Activated T-cell treated with anti-CD3 and anti-CD28 coated beads, Interleukin-2, amount 50 U/mL, for 72 hours (primary cell): ENCODE results near the gene TUBGCP2. TPM values are rescaled to one million over a fixed set of nuclear protein-coding genes. Genes with fewer than 3 reads are reported as not detected.
A peak's percentile ranks its signal among the peaks of the same experiment; 100 is the strongest.

Experiments used
- ATAC-seq, 2 donors: fragments of 150-1000 bp; cut with Tn5 transposase; replicated peaks in 1 of 2; 2 replicates each; pipeline ENCODE4 v1.10.0; 2021; ENCODE audit warnings: moderate library complexity in 2 of 2, mild to moderate bottlenecking in 1 of 2
- DNase-seq, 2 donors: peaks; one replicate each; pipeline ENCODE4 v3.0.0; 2021 to 2022; ENCODE audit warnings: mixed read lengths in 1 of 2
- H3K27ac Mint-ChIP-seq: one replicate; pipeline ENCODE4 v1.8.0; 2022; ENCODE audit warnings: mild to moderate bottlenecking, moderate library complexity, mixed read lengths
- H3K27me3 Mint-ChIP-seq: one replicate; pipeline ENCODE4 v1.8.0; 2022; ENCODE audit warnings: low read depth, mixed read lengths
- H3K36me3 Mint-ChIP-seq, 2 donors: one replicate each; pipeline ENCODE4 v1.8.0; 2022; ENCODE audit warnings: mixed read lengths in 2 of 2, mild to moderate bottlenecking in 1 of 2; ENCODE audit not compliant: insufficient read depth in 2 of 2
- H3K4me1 Mint-ChIP-seq: one replicate; pipeline ENCODE4 v1.8.0; 2022; ENCODE audit warnings: low read depth, mixed read lengths
- H3K4me3 Mint-ChIP-seq, 2 donors: one replicate each; pipeline ENCODE4 v1.8.0; 2022; ENCODE audit warnings: mild to moderate bottlenecking in 2 of 2, mixed read lengths in 2 of 2, moderate library complexity in 2 of 2
- H3K9me3 Mint-ChIP-seq, 2 donors: one replicate each; pipeline ENCODE4 v1.8.0; 2022; ENCODE audit warnings: mixed read lengths in 2 of 2
- total RNA-seq, 2 donors: library from RNA; stranded (reverse); gene quantifications; one replicate each; pipeline ENCODE4 v1.2.3, GENCODE V29; 2022

Gene TUBGCP2
- total RNA-seq, 2 donors from 2014 or later = 50.9 to 51.2 TPM

- ATAC-seq = no peak
- peaks cover 24% of the 10 kb centered on the region for H3K27me3 Mint-ChIP-seq
- H3K9me3 Mint-ChIP-seq = no peaks in the 10 kb centered on the region
Measured at GRCh38 chr10:133349577-133350011, 40.9 kb upstream of the TUBGCP2 start.

GRCh38 chr10:133349160-133349568 lies 40.5 kb upstream of the TUBGCP2 start:
- ATAC-seq (no peak), DNase-seq (no peak)
- Mint-ChIP-seq H3K36me3 (no peaks in the 10 kb centered on the region), H3K9me3 (no peaks in the 10 kb centered on the region), H3K27ac (no peak overlapping the region), H3K4me1 (peaks cover 6% of the 10 kb centered on the region), H3K4me3 (no peak overlapping the region), H3K27me3 (peaks cover 29% of the 10 kb centered on the region)

More at GRCh38 chr10:133349577-133350011, 40.9 kb upstream of the TUBGCP2 start:
- no peak overlapping the region for H3K4me3 Mint-ChIP-seq
- no peak overlapping the region for H3K27ac Mint-ChIP-seq
- no peaks in the 10 kb centered on the region for H3K36me3 Mint-ChIP-seq
- peaks cover 6% of the 10 kb centered on the region for H3K4me1 Mint-ChIP-seq
- DNase-seq = no peak

DNA sequence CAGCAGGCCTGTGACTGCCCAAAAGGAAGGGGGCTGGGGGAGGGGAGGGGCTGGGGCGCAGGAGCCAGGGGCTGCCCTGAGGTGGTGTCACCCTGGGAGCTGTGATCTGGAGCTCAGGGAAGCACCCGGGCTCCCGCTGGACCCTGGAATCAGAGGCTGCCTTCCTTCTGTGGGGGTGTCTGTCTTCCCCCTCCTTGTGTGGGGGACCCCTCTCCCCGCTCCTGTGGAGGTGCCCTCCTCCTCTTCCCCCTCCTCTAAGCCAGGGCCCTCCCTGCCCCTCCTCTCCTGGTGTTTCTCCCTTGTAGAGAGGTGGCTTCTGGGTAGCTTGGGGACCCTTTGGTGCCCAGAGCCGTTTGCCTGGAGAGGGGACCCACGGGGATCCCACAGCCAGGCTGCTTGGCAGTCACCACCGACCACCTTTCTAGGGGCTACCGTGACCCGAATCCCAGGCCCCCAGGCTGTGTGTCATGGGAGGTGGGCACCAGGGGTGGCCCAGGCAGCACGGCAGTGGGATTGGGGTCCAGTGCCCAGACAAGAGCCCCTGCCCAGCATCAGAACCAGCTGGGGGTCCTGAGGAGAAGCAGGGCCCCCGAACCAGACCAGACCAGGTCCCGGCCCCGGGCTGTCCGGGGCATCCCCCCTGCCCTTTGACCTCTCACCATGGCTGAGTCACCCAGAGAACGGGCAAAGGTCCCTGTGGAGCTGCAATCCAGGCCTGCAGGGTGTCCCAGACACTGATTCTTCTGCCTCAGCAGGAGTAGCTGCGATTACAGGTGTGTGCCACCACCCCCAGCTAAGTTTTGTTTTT lies 39.2 kb upstream of the TUBGCP2 start:
- H3K27ac Mint-ChIP-seq = no peak overlapping the region
- H3K9me3 Mint-ChIP-seq = no peaks in the 10 kb centered on the region
- no peak overlapping the region for H3K4me3 Mint-ChIP-seq
- H3K27me3 Mint-ChIP-seq = peaks cover 36% of the 10 kb centered on the region
- H3K4me1 Mint-ChIP-seq = peaks cover 6% of the 10 kb centered on the region
- DNase-seq = no peak
- H3K36me3 Mint-ChIP-seq = no peaks in the 10 kb centered on the region
- ATAC-seq = no peak

DNA sequence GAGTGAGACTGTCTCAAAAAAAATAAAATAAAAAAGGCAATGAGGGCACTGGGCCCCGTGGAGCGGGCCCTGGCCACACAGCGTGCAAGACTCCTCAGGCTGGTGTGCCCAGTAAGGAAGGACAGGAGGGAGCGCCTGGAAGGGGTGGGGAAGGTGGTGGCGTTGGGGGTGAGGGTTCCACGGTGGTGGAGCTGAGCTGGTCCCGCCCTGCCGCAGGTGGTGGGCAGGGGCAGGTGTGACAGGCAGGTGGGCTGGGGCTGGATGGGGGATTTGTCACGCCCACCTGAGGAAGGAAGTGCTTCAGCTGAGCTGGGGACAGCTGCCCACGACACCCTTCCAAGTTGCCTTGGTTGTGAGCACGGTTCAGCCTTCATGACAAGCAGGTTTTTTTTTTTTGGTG lies 37.7 kb upstream of the TUBGCP2 start:
- Mint-ChIP-seq H3K27ac (no peak overlapping the region), H3K4me1 (peaks cover 6% of the 10 kb centered on the region), H3K27me3 (peaks cover 41% of the 10 kb centered on the region), H3K9me3 (no peaks in the 10 kb centered on the region), H3K4me3 (no peak overlapping the region), H3K36me3 (no peaks in the 10 kb centered on the region)
- DNase-seq = no peak
- no peak for ATAC-seq

DNA sequence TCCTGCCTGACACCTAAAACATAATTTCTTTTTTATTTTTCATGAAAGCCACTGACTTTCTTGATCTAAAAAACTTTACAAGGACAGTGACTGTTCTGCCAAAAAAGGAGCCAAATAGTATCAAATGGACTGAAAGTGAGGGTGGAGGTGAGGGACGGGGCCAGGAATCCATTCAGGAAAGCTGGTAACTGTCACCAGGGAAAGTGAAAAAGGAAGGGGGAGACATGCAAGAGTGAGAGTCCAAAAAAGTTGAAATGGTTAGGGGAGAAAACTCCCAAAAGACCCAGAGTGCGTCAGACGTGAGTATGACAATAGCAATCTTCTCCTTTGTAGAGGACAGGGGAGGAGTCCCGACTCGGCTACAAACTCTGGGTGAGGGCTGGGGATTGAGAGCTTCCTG lies 35.6 kb upstream of the TUBGCP2 start:
- Mint-ChIP-seq H3K9me3 (no peaks in the 10 kb centered on the region), H3K36me3 (no peaks in the 10 kb centered on the region), H3K27ac (no peak overlapping the region), H3K4me3 (no peak overlapping the region), H3K4me1 (peaks cover 4% of the 10 kb centered on the region), H3K27me3 (peaks cover 38% of the 10 kb centered on the region)
- DNase-seq = no peak
- ATAC-seq = no peak

DNA sequence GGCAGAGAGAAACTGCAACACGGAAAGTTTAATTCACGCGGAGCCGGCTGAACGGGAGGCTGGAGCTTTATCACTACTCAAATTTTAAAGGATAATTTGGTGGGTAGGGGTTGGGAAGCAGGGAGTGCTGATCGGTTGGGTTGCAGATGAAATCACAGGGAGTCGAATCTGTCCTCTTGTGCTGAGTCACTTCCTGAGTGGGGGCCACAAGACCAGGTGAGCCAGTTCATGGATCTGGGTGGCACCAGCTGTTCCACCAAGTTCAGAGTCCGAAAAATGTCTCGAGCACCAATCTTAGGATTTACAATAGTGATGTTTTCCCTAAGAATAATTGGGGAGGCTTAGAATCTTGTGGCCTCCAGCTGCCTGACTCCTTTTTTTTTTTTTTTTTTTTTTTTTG lies 34.9 kb upstream of the TUBGCP2 start:
- H3K9me3 Mint-ChIP-seq = no peaks in the 10 kb centered on the region
- no peak overlapping the region for H3K27ac Mint-ChIP-seq

GRCh38 chr10:133342942-133343341 lies 34.3 kb upstream of the TUBGCP2 start:
- H3K4me3 Mint-ChIP-seq = no peak overlapping the region

More for the DNA sequence above, 34.9 kb upstream of the TUBGCP2 start:
- Mint-ChIP-seq H3K4me1 (no peaks in the 10 kb centered on the region), H3K27me3 (peaks cover 33% of the 10 kb centered on the region), H3K4me3 (no peak overlapping the region), H3K36me3 (no peaks in the 10 kb centered on the region)
- DNase-seq (no peak), ATAC-seq (no peak)

GRCh38 chr10:133341983-133342382 lies 33.3 kb upstream of the TUBGCP2 start:
- DNase-seq = no peak
- H3K4me3 Mint-ChIP-seq = no peak overlapping the region
- no peak overlapping the region for H3K27ac Mint-ChIP-seq
- H3K27me3 Mint-ChIP-seq = peaks cover 33% of the 10 kb centered on the region
- no peak for ATAC-seq
- no peaks in the 10 kb centered on the region for H3K9me3 Mint-ChIP-seq
- no peaks in the 10 kb centered on the region for H3K36me3 Mint-ChIP-seq
- H3K4me1 Mint-ChIP-seq = no peaks in the 10 kb centered on the region

More at GRCh38 chr10:133342942-133343341, 34.3 kb upstream of the TUBGCP2 start:
- ATAC-seq = no peak
- H3K9me3 Mint-ChIP-seq = no peaks in the 10 kb centered on the region
- H3K36me3 Mint-ChIP-seq = no peaks in the 10 kb centered on the region
- H3K27me3 Mint-ChIP-seq = peaks cover 33% of the 10 kb centered on the region
- no peaks in the 10 kb centered on the region for H3K4me1 Mint-ChIP-seq
- no peak overlapping the region for H3K27ac Mint-ChIP-seq
- no peak for DNase-seq

- Mint-ChIP-seq H3K4me1 (peaks cover 3% of the 10 kb centered on the region), H3K36me3 (no peaks in the 10 kb centered on the region), H3K27me3 (peaks cover 20% of the 10 kb centered on the region), H3K9me3 (no peaks in the 10 kb centered on the region), H3K27ac (no peak overlapping the region), H3K4me3 (no peak overlapping the region)
- ATAC-seq (no peak), DNase-seq (no peak)
Measured at GRCh38 chr10:133339708-133340380, 31.2 kb upstream of the TUBGCP2 start.

DNA sequence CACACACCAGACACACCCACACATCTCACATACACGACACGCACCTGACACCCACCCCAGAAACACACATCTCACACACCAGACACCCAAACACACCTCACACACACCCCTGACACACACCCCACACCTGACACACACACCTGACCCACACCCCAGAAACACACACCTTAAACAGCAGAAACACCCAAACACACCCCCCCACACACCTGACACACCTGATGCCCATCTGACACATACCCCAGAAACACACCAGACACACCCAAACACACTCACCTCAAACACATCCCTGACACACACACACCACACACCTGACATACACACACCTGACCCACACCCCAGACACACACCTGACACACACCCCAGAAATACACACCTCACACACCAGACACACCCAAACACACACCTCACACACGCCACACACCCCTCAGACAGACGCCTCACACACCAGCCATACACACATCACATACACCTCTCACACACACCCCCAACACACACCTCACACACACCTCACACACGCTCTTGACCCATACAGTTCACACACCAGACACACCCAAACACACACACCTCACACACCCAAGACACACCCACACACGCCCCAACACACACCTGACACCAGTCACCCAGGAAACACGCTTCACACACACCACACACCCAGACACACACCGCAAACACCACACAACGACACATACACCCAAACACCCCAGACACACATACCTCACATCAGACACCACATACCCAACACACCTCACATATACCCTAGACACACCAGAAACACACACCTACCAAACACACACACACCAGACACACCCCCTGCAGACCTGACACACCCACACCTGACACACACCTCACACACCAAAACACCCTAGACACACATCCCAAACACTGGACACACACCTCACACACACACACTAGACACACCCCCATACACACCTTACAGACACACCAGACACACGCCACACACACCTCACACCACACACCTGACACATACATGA lies 29.7 kb upstream of the TUBGCP2 start:
- DNase-seq (no peak), ATAC-seq (no peak)
- no peak overlapping the region for H3K4me3 Mint-ChIP-seq

DNA sequence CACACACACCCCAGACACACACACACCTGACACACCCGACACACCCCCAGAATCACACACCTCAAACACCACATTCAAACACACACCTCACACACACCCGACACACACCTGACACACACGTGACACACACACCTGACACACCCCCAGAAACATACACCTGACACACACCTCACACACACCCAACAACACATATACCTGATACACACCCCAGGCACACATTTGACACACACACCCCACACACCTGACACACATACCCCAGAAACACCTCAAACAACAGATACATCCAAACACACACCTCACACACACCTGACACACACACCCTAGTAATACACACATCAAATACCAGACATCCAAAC lies 28.7 kb upstream of the TUBGCP2 start:
- Mint-ChIP-seq H3K36me3 (no peaks in the 10 kb centered on the region), H3K27me3 (peaks cover 27% of the 10 kb centered on the region), H3K4me1 (peaks cover 7% of the 10 kb centered on the region), H3K27ac (no peak overlapping the region), H3K4me3 (no peak overlapping the region), H3K9me3 (no peaks in the 10 kb centered on the region)
- DNase-seq (no peak), ATAC-seq (no peak)

More for the DNA sequence above, 29.7 kb upstream of the TUBGCP2 start:
- Mint-ChIP-seq H3K36me3 (no peaks in the 10 kb centered on the region), H3K9me3 (no peaks in the 10 kb centered on the region), H3K4me1 (peaks cover 7% of the 10 kb centered on the region), H3K27me3 (peaks cover 22% of the 10 kb centered on the region), H3K27ac (no peak overlapping the region)

GRCh38 chr10:133336577-133337369 lies 28.1 kb upstream of the TUBGCP2 start, which contains the start of gene CALY:
TSS of gene CALY (minus strand) at chr10:133336896. CDS start at chr10:133328989, 7,907 bp downstream.
- peaks cover 7% of the 10 kb centered on the region for H3K4me1 Mint-ChIP-seq
- H3K27ac Mint-ChIP-seq = no peak within 1 kb of the TSS
- DNase-seq (peak; percentile 69 to 80), ATAC-seq (peak; percentile 56 to 66)
- peaks cover 32% of the 10 kb centered on the region for H3K27me3 Mint-ChIP-seq
- H3K4me3 Mint-ChIP-seq = peak within 1 kb of the TSS; percentile 13 to 67
- H3K9me3 Mint-ChIP-seq = no peaks in the 10 kb centered on the region
- H3K36me3 Mint-ChIP-seq = no peaks in the 10 kb centered on the region
